GM23248 (cell line): ENCODE results near the gene DUSP10.

Source experiments
- EZH2 ChIP-seq: fragments of 200-600 bp; sonication (generic); IDR thresholded peaks from 2 replicates; pipeline ENCODE4 v1.6.1; 2018; ENCODE audit warnings: antibody characterized with exemption, mild to moderate bottlenecking; ENCODE audit not compliant: insufficient read depth, poor library complexity, severe bottlenecking
- EZH2phosphoT487 ChIP-seq: fragments of 200-600 bp; sonication (generic); IDR thresholded peaks from 2 replicates; pipeline ENCODE4 v1.6.1; 2018; ENCODE audit warnings: antibody characterized with exemption, moderate library complexity, mild to moderate bottlenecking, low read depth; ENCODE audit not compliant: insufficient read depth

GRCh38 chr1:221751226-221751887 is 9.5 kb upstream of the DUSP10 start:
- no peak for TF ChIP-seq EZH2
- TF ChIP-seq EZH2phosphoT487 = no peak
